ENCODE results near the gene ZNF90.
"Not testable (repeated sequence)": the region's sequence is repeated elsewhere in the genome, so short reads cannot be mapped to it uniquely, and the experiment has no call there.

ZNF90 gene

DNA sequence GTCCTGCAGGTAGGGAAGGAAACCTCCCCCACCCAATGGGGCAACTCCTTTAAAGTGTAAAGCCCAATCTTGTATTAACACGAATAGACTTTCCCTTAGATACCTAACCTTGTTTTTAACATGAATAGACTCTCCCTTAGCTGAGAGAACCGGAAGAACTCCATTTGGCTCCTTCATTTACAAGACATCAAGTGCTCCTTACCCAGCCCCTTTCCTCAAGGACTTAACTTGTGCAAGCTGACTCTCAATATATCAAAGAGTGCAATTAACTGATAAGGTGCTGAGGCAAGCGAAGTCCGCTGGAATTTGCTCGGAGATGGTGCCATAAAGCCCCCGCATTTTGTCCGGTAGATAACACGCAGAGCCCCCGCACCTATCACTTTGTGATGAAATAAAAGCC, 9.9 kb upstream of the ZNF90 start:
- Histone ChIP-seq H3K36me3 (ENCODE audit: control insufficient read depth in 2 of 2, insufficient read depth in 1 of 2, low read length in 2 of 2) (no peaks in the 10 kb centered on the region), H3K4me1 (ENCODE audit: control insufficient read depth, insufficient read depth, low read length) (no peaks in the 10 kb centered on the region), H3K9me3 (ENCODE audit: control insufficient read depth, insufficient read depth, low read depth, low read length) (no peaks in the 10 kb centered on the region), H3K27ac (ENCODE audit: extremely low read depth, low read depth, low read length) (no peak overlapping the region), H3K4me3 (ENCODE audit: low read depth, low read length) (no peak overlapping the region)
- ChIA-PET POLR2A (no interaction called here), CTCF (no interaction called here)
- TF ChIP-seq ZNF416 (tag by site-specific recombination; IDR thresholded peaks at IDR 0.05) (no peak), ZNF433 (tag by site-specific recombination; IDR thresholded peaks at IDR 0.05; ENCODE audit: low read depth) (no peak)

GRCh38 chr19:20068559-20068958, 9.2 kb upstream of the ZNF90 start:
- POLR2A ChIA-PET; H3K4me3 ChIP-seq (ENCODE audit: low read depth, low read length); H3K4me1 ChIP-seq (ENCODE audit: control insufficient read depth, insufficient read depth, low read length); CTCF ChIA-PET; H3K27ac ChIP-seq (ENCODE audit: extremely low read depth, low read depth, low read length); H3K36me3 ChIP-seq (ENCODE audit: control insufficient read depth in 2 of 2, insufficient read depth in 1 of 2, low read length in 2 of 2); H3K9me3 ChIP-seq (ENCODE audit: control insufficient read depth, insufficient read depth, low read depth, low read length): not testable (repeated sequence)

GRCh38 chr19:20070691-20071090, 7.1 kb upstream of the ZNF90 start:
- POLR2A ChIA-PET = no interaction called here
- TF ChIP-seq SCRT2 (tag by site-specific recombination; IDR thresholded peaks at IDR 0.05) = no peak
- no peak for TF ChIP-seq REST (tag by site-specific recombination; IDR thresholded peaks at IDR 0.05)
- TF ChIP-seq, protein P1, sequence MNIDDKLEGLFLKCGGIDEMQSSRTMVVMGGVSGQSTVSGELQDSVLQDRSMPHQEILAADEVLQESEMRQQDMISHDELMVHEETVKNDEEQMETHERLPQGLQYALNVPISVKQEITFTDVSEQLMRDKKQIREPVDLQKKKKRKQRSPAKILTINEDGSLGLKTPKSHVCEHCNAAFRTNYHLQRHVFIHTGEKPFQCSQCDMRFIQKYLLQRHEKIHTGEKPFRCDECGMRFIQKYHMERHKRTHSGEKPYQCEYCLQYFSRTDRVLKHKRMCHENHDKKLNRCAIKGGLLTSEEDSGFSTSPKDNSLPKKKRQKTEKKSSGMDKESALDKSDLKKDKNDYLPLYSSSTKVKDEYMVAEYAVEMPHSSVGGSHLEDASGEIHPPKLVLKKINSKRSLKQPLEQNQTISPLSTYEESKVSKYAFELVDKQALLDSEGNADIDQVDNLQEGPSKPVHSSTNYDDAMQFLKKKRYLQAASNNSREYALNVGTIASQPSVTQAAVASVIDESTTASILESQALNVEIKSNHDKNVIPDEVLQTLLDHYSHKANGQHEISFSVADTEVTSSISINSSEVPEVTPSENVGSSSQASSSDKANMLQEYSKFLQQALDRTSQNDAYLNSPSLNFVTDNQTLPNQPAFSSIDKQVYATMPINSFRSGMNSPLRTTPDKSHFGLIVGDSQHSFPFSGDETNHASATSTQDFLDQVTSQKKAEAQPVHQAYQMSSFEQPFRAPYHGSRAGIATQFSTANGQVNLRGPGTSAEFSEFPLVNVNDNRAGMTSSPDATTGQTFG (tag by site-specific recombination; IDR thresholded peaks at IDR 0.05; ENCODE audit: borderline replicate concordance) = no peak
- no peak for TF ChIP-seq HOXA7 (CRISPR knock-in tag; IDR thresholded peaks at IDR 0.05; ENCODE audit: borderline replicate concordance)
- no peaks in the 10 kb centered on the region for H3K9me3 ChIP-seq (ENCODE audit: control insufficient read depth, insufficient read depth, low read depth, low read length)
- H3K27ac ChIP-seq (ENCODE audit: extremely low read depth, low read depth, low read length) = no peak overlapping the region
- H3K36me3 ChIP-seq (ENCODE audit: control insufficient read depth in 2 of 2, insufficient read depth in 1 of 2, low read length in 2 of 2) = no peaks in the 10 kb centered on the region
- no peaks in the 10 kb centered on the region for H3K4me1 ChIP-seq (ENCODE audit: control insufficient read depth, insufficient read depth, low read length)
- CTCF ChIA-PET = no interaction called here
- H3K4me3 ChIP-seq (ENCODE audit: low read depth, low read length) = no peak overlapping the region

GRCh38 chr19:20072936-20073335, 4.9 kb upstream of the ZNF90 start:
- no peaks in the 10 kb centered on the region for H3K36me3 ChIP-seq (ENCODE audit: control insufficient read depth in 2 of 2, insufficient read depth in 1 of 2, low read length in 2 of 2)
- H3K4me3 ChIP-seq (ENCODE audit: low read depth, low read length) = no peak overlapping the region
- CTCF ChIA-PET = no interaction called here
- no peaks in the 10 kb centered on the region for H3K9me3 ChIP-seq (ENCODE audit: control insufficient read depth, insufficient read depth, low read depth, low read length)
- no peak overlapping the region for H3K27ac ChIP-seq (ENCODE audit: extremely low read depth, low read depth, low read length)
- H3K4me1 ChIP-seq (ENCODE audit: control insufficient read depth, insufficient read depth, low read length) = no peaks in the 10 kb centered on the region
- POLR2A ChIA-PET = no interaction called here
- no peak for TF ChIP-seq PATZ1 (tag by site-specific recombination; IDR thresholded peaks at IDR 0.05)
- no peak for TF ChIP-seq ZNF184 (tag by site-specific recombination; IDR thresholded peaks at IDR 0.05)
- no peak for TF ChIP-seq ZNF677 (tag by site-specific recombination; IDR thresholded peaks at IDR 0.05)
- TF ChIP-seq ZNF391 (tag by site-specific recombination; IDR thresholded peaks at IDR 0.05; ENCODE audit: borderline replicate concordance, low read depth) = no peak
- no peak for TF ChIP-seq GLIS2 (tag by site-specific recombination; IDR thresholded peaks at IDR 0.05)
- no peak for TF ChIP-seq ZNF514 (tag by site-specific recombination; IDR thresholded peaks at IDR 0.05)
- no peak for TF ChIP-seq PRDM1 (tag by site-specific recombination; IDR thresholded peaks at IDR 0.05)
- TF ChIP-seq OVOL3 (tag by site-specific recombination; IDR thresholded peaks at IDR 0.05) = no peak

Data from HEK293 (cell line).